Measurements from ENCODE around the gene SPTBN5. TPM values are rescaled to one million over a fixed set of nuclear protein-coding genes. Genes with fewer than 3 reads are reported as not detected.

SPTBN5 gene
- total RNA-seq, 2 experiments from 2014 or later, result 0.11 to 0.14 TPM

DNA sequence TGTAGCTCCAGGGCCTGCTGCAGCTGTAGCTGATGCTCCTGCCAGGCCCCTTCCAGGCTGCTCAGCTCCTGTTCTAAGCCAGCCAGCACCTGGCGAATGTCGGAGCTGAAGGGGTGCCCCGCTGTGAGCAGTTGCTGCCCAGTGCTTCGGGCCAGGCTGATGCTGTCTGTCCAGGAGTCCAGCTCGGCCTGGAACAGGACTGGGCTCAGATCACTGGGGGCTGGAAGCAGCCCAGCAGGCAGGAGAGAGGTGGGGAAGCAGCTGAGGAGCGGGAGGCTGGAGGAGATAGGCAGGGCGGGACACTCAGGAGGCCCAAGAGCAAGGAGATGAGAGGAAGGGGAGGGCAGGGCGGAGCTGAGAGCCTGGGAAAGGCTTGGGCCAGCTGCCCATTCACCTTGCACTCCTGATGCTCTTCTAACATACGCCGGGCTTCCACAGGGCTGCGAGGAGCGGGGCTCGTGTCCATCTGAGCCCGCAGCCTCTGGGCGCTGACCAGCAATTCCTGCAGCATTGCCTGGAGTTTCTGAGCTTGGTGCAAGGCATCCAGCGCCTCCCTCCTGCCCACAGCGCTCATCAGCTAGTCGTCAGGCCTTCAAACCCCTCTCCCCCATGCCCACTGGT lies 32.0 kb downstream of the SPTBN5 start:
- Mint-ChIP-seq H3K4me1 (ENCODE audit: low read depth) (peaks cover 5% of the 10 kb centered on the region), H3K27ac (no peak overlapping the region), H3K36me3 (ENCODE audit: low read depth) (no peaks in the 10 kb centered on the region), H3K4me3 (no peak overlapping the region), H3K9me3 (no peaks in the 10 kb centered on the region), H3K27me3 (no peaks in the 10 kb centered on the region)
- ChIA-PET CTCF (interaction anchor here (0.9 kb wide), 1 partner anchor 19 kb away, joined by 3 read pairs; no protein-coding TSS in a partner anchor), POLR2A (interaction anchor here (1.9 kb wide), 1 partner anchor 17 kb away, joined by 5 read pairs; no protein-coding TSS in a partner anchor)
- TF ChIP-seq, protein P1, sequence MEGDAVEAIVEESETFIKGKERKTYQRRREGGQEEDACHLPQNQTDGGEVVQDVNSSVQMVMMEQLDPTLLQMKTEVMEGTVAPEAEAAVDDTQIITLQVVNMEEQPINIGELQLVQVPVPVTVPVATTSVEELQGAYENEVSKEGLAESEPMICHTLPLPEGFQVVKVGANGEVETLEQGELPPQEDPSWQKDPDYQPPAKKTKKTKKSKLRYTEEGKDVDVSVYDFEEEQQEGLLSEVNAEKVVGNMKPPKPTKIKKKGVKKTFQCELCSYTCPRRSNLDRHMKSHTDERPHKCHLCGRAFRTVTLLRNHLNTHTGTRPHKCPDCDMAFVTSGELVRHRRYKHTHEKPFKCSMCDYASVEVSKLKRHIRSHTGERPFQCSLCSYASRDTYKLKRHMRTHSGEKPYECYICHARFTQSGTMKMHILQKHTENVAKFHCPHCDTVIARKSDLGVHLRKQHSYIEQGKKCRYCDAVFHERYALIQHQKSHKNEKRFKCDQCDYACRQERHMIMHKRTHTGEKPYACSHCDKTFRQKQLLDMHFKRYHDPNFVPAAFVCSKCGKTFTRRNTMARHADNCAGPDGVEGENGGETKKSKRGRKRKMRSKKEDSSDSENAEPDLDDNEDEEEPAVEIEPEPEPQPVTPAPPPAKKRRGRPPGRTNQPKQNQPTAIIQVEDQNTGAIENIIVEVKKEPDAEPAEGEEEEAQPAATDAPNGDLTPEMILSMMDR (IDR thresholded peaks at IDR 0.05), result no peak
- no peak for DNase-seq
- ATAC-seq, result no peak
- intact Hi-C loops (cut with micrococcal nuclease), result no loop called here

DNA sequence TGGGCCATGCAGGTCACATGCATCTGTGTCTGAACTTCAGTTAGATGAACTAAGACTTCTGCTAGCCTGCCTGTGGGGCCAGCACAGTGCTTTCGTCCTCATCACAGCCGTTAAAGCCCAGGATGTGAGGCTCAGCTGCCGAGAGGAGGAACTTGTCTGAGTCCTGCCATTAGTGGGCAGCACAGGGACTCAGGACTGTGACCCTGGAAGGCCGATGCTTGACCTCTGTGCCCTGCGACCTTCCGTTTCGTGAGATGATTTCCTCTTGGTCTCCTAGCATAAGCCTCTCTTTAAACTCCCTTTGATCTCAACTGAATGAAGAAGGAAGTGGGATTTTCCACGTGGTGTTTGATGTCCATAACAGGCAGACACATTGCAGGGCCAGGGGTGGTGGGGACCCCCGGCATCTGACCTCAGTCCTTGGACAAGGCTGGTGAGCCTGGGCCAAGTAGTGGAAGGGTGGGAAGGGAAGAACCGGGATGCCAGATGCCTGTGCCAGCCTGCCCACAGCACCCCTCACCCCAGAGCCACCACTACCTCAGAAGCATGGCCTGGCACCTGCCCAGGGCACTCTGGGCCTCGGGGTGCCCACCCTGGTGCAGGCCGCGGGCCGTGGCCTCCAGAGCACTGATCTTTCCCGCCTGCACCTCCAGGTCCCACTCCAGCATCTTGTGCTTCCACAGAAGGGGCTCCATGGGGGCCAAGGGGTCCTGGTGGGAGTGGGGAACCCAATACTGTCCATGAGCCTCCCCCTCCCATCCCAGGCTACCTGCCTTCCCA lies 33.6 kb downstream of the SPTBN5 start:
- H3K4me1 Mint-ChIP-seq (ENCODE audit: low read depth), result peaks cover 5% of the 10 kb centered on the region
- no peaks in the 10 kb centered on the region for H3K27me3 Mint-ChIP-seq
- intact Hi-C loops (cut with micrococcal nuclease), result no loop called here
- H3K36me3 Mint-ChIP-seq (ENCODE audit: low read depth), result no peaks in the 10 kb centered on the region
- no peaks in the 10 kb centered on the region for H3K9me3 Mint-ChIP-seq
- ChIA-PET POLR2A (no interaction called here), CTCF (interaction anchor here (0.7 kb wide), 1 partner anchor 43 kb away, joined by 3 read pairs; no protein-coding TSS in a partner anchor)
- DNase-seq (no peak), ATAC-seq (peak; percentile 37)
- no peak overlapping the region for H3K27ac Mint-ChIP-seq
- TF ChIP-seq, protein P1 (IDR thresholded peaks at IDR 0.05), result no peak
- no peak overlapping the region for H3K4me3 Mint-ChIP-seq

DNA sequence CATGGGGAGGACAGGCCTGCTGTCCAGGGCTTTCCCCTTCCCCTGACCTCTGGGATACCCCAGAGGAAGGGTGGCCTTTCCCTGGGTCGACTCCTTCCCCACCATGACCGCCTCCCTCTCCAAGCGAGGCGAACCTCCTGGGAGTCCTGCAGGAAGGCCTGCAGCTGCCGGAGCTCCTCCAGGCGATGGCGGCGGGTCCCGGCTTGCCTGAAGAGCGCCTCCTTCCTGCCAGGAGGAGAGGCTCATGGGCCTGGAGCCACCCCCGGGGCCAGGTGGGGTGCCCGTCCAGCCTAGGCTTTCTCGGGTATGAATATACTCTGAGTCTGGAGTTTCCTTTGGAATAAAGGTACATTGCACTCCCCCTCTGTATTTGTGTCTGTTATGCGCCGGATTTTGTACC lies 35.1 kb downstream of the SPTBN5 start:
- H3K9me3 Mint-ChIP-seq, result no peaks in the 10 kb centered on the region
- H3K27ac Mint-ChIP-seq, result no peak overlapping the region
- POLR2A ChIA-PET, result no interaction called here
- H3K4me1 Mint-ChIP-seq (ENCODE audit: low read depth), result peaks cover 5% of the 10 kb centered on the region
- CTCF ChIA-PET, result interaction anchor here (1.7 kb wide), 1 partner anchor 85 kb away, joined by 6 read pairs; the partner anchor contains the start of gene MAPKBP1
- intact Hi-C loops (cut with micrococcal nuclease), result no loop called here
- H3K27me3 Mint-ChIP-seq, result no peaks in the 10 kb centered on the region
- no peaks in the 10 kb centered on the region for H3K36me3 Mint-ChIP-seq (ENCODE audit: low read depth)
- DNase-seq (no peak), ATAC-seq (no peak)
- TF ChIP-seq, protein P1 (IDR thresholded peaks at IDR 0.05), result no peak
- H3K4me3 Mint-ChIP-seq, result no peak overlapping the region

DNA sequence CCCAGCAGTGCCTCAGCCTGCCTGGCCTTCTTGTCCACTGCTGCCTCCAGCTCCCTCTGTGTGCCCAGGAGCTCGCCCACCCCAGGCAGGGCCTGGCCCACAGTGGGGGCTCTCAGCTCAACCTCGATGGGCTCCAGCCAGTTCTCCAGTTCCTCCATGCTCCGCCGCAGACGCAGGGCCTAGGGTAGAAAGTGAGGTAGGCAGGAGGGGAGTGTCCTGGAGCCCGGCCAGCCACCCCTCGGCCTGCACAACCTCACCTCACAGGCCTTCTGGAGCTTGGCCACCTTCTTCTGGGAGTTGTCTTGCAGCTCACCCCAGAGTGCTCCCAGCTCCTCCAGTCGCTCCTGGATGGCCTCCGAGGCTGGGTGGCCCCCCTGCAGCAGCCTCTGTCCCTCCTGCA lies 36.5 kb downstream of the SPTBN5 start:
- no peak for DNase-seq
- Mint-ChIP-seq H3K9me3 (no peaks in the 10 kb centered on the region), H3K4me1 (ENCODE audit: low read depth) (peaks cover 5% of the 10 kb centered on the region), H3K27me3 (no peaks in the 10 kb centered on the region), H3K4me3 (no peak overlapping the region), H3K27ac (no peak overlapping the region), H3K36me3 (ENCODE audit: low read depth) (no peaks in the 10 kb centered on the region)
- POLR2A ChIA-PET, result no interaction called here
- intact Hi-C loops (cut with micrococcal nuclease), result no loop called here
- ATAC-seq, result no peak
- TF ChIP-seq, protein P1 (IDR thresholded peaks at IDR 0.05), result no peak
- CTCF ChIA-PET, result interaction anchor here (1.7 kb wide), 1 partner anchor 84 kb away, joined by 6 read pairs; the partner anchor contains the start of gene MAPKBP1

DNA sequence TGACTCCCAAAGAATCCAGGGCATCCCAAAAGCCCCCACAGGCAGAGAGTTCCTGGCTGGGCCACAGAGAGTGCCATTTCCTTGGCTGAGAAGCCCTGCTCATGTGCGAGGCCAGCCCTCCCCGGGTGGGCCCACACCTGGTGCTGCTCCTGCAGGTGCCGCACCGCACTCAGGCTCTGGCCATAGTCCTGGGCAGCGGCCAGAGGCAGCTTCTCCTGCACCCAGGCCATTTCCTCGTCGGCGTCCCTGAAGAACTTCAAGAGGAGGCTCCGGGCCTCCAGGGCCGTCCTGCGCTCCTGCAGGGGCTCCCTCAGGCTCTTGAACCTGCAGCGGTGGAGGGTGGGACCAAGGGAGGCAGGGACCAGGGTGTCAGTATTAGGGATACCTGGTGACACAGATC lies 37.1 kb downstream of the SPTBN5 start:
- Mint-ChIP-seq H3K36me3 (ENCODE audit: low read depth) (no peaks in the 10 kb centered on the region), H3K27ac (no peak overlapping the region), H3K9me3 (no peaks in the 10 kb centered on the region), H3K4me1 (ENCODE audit: low read depth) (peaks cover 5% of the 10 kb centered on the region), H3K27me3 (no peaks in the 10 kb centered on the region), H3K4me3 (no peak overlapping the region)
- intact Hi-C loops (cut with micrococcal nuclease), result no loop called here
- POLR2A ChIA-PET, result no interaction called here
- DNase-seq (no peak), ATAC-seq (no peak)
- TF ChIP-seq, protein P1 (IDR thresholded peaks at IDR 0.05), result no peak
- CTCF ChIA-PET, result no interaction called here
